K562 (cell line): ENCODE measurements around the gene WIPF3. TPM values are rescaled to one million over a fixed set of nuclear protein-coding genes. Genes with fewer than 3 reads are reported as not detected.

Source experiments
- ATAC-seq: fragments of 200-7000 bp; cut with Tn5 transposase; 3 replicates; pipeline ENCODE4 v1.9.1; 2020; ENCODE audit warnings: moderate library complexity
- BruUV-seq: library from RNA; stranded (reverse); fragments of 400-500 nt; replicated peaks from 2 replicates; lab custom pipeline; 2021; lab: Mats Ljungman, UMichigan
- CTCF ChIA-PET: fragments of 300-600 bp; formaldehyde crosslinking; extraction: SDS; loops from one replicate; lab custom pipeline; 2021; ENCODE audit warnings: low intra/inter-chr PET ratio; lab: Yijun Ruan, JAX
- POLR2A ChIA-PET: fragments of 300-600, 350-650 bp; sonication (Branson Sonifier 250); formaldehyde crosslinking; extraction: SDS; loops from one replicate; lab custom pipeline; 2021; ENCODE audit warnings: antibody characterized with exemption, inconsistent platforms; lab: Yijun Ruan, JAX
- DNase-seq, 4 experiments: peaks; one replicate each; pipeline versions ENCODE4 v3.0.0 to v3.0.0-alpha.2; 2011 to 2018; ENCODE audit warnings: low spot score in 3 of 4, mixed read lengths in 3 of 4; ENCODE audit errors: extremely low read depth in 1 of 4
- FAIRE-seq: peaks from 2 replicates; lab custom pipeline; 2011; peaks lifted over from hg19 to GRCh38; lab: Jason Lieb, UNC
- H2AFZ ChIP-seq: 2 replicates; pipeline ENCODE4 v1.6.0; 2011; ENCODE audit warnings: low read depth, low read length, control low read depth, inconsistent platforms
- H3K27ac ChIP-seq: fragments of 200-600 bp; 3 replicates; pipeline ENCODE4 v1.8.0; 2011; ENCODE audit warnings: low read depth, mild to moderate bottlenecking, control low read depth, inconsistent platforms, low read length, moderate library complexity, mixed read lengths; ENCODE audit errors: extremely low read depth
- H3K27me3 ChIP-seq, 2 experiments: fragments of 300-600 bp in 1 of 2; 2 replicates in 1 of 2; 3 replicates in 1 of 2; pipeline versions ENCODE4 v1.6.0 to v1.8.0; 2011; ENCODE audit warnings: inconsistent platforms in 2 of 2, low read length in 2 of 2, mild to moderate bottlenecking in 1 of 2, mixed read lengths in 1 of 2, moderate library complexity in 1 of 2; ENCODE audit not compliant: control insufficient read depth in 2 of 2, insufficient read depth in 2 of 2
- H3K36me3 ChIP-seq: fragments of 300-600 bp; 3 replicates; pipeline ENCODE4 v1.8.0; 2011; ENCODE audit warnings: mild to moderate bottlenecking, low read length, inconsistent platforms; ENCODE audit not compliant: control insufficient read depth, insufficient read depth
- H3K4me1 ChIP-seq, 2 experiments: fragments of 200-600 bp in 1 of 2; replicated peaks in 1 of 2; 2 replicates in 1 of 2; 3 replicates in 1 of 2; pipeline versions ENCODE4 v1.5.1 to v1.8.0; 2011; ENCODE audit warnings: inconsistent platforms in 2 of 2, low read length in 2 of 2, mild to moderate bottlenecking in 1 of 2, mixed read lengths in 1 of 2, moderate library complexity in 1 of 2; ENCODE audit not compliant: control insufficient read depth in 2 of 2, insufficient read depth in 2 of 2
- H3K4me2 ChIP-seq: 2 replicates; pipeline ENCODE4 v1.6.1; 2011; ENCODE audit warnings: low read length, control low read depth, inconsistent platforms, mixed read lengths; ENCODE audit not compliant: insufficient read depth
- H3K4me3 ChIP-seq: fragments of 200-600 bp; sonication (generic), shearing (Covaris generic); 2 replicates; pipeline ENCODE4 v1.5.1; 2016; ENCODE audit warnings: control low read depth, inconsistent platforms
- H3K79me2 ChIP-seq: fragments of 200-600 bp; 3 replicates; pipeline ENCODE4 v1.8.0; 2011; ENCODE audit warnings: low read length, inconsistent platforms; ENCODE audit not compliant: control insufficient read depth, insufficient read depth
- H3K9ac ChIP-seq, 2 experiments: 2 replicates each; pipeline versions ENCODE4 v1.6.0 to v1.6.1; 2011; ENCODE audit warnings: low read depth in 2 of 2, low read length in 2 of 2, control low read depth in 1 of 2, inconsistent platforms in 1 of 2, mild to moderate bottlenecking in 1 of 2, mixed read lengths in 1 of 2; ENCODE audit not compliant: insufficient read depth in 1 of 2
- H3K9me1 ChIP-seq: one replicate; pipeline ENCODE4 v1.6.0; 2011; ENCODE audit warnings: inconsistent platforms, mild to moderate bottlenecking, low read length, moderate library complexity; ENCODE audit not compliant: control insufficient read depth, insufficient read depth
- H3K9me3 ChIP-seq: replicated peaks from 2 replicates; pipeline ENCODE4 v1.5.1; 2011; ENCODE audit warnings: low read depth, low read length, inconsistent platforms; ENCODE audit not compliant: control insufficient read depth, insufficient read depth
- H4K20me1 ChIP-seq: replicated peaks from 2 replicates; pipeline ENCODE4 v1.6.1; 2011; ENCODE audit warnings: low read length, inconsistent platforms, mixed read lengths; ENCODE audit not compliant: control insufficient read depth, insufficient read depth
- FOXP1 ChIP-seq: sonication (generic); formaldehyde crosslinking; IDR thresholded peaks from 2 replicates; pipeline ENCODE4 v1.8.0; 2022; ENCODE audit warnings: mild to moderate bottlenecking, missing genetic modification reagents
- GATA2 ChIP-seq: sonication (generic); formaldehyde crosslinking; IDR thresholded peaks from 2 replicates; pipeline ENCODE4 v1.4.0; 2020; ENCODE audit warnings: mild to moderate bottlenecking, missing genetic modification reagents
- KHSRP ChIP-seq: fragments of 450-650 bp; IDR thresholded peaks from 2 replicates; pipeline ENCODE4 v1.6.1; 2017
- NUFIP1 ChIP-seq: fragments of 450-650 bp; IDR thresholded peaks from 2 replicates; pipeline ENCODE4 v1.6.1; 2018; ENCODE audit not compliant: partially characterized antibody
- POLR2B ChIP-seq: fragments of 450-650 bp; IDR thresholded peaks from 2 replicates; pipeline ENCODE4 v1.6.1; 2018; ENCODE audit warnings: low read depth; ENCODE audit not compliant: partially characterized antibody
- POLR2G ChIP-seq: fragments of 200-400 bp; formaldehyde crosslinking; IDR thresholded peaks from 2 replicates; pipeline ENCODE4 v1.6.1; 2017; ENCODE audit warnings: low read depth, mild to moderate bottlenecking, antibody characterized with exemption, low read length, moderate library complexity
- POLR2H ChIP-seq: IDR thresholded peaks from 2 replicates; pipeline ENCODE4 v1.6.1; 2016; ENCODE audit warnings: missing genetic modification characterization, low read depth, mild to moderate bottlenecking, control low read depth, missing compliant biosample characterization, moderate library complexity
- SUPT5H ChIP-seq: fragments of 450-650 bp; IDR thresholded peaks from 2 replicates; pipeline ENCODE4 v1.6.1; 2016
- ZNF316 ChIP-seq: fragments of 450-650 bp; IDR thresholded peaks from 2 replicates; pipeline ENCODE4 v1.6.1; 2016
- ZNF436 ChIP-seq: fragments of 250-450, 450-650 bp; sonication (Bioruptor Pico); formaldehyde crosslinking; IDR thresholded peaks from 2 replicates; pipeline ENCODE4 v1.7.0; 2020; ENCODE audit warnings: mild to moderate bottlenecking
- WGBS: fragments of 100-300 bp; shearing (Covaris generic); methylation state at CpG from one replicate; pipeline ENCODE4 v1.1.6; 2016; ENCODE audit warnings: low coverage, mixed read lengths; ENCODE audit not compliant: insufficient coverage; ENCODE audit errors: missing lambda C conversion rate; 5-methylcytosine and 5-hydroxymethylcytosine counted together
- in situ Hi-C: fragments of 300-500 bp; cut with MboI; formaldehyde crosslinking; loops from 4 replicates; pipeline ENCODE4 v1.15.0; 2018; ENCODE audit warnings: inconsistent platforms, mixed read lengths
- intact Hi-C: fragments of 100-400 bp; cut with micrococcal nuclease; formaldehyde crosslinking; loops from 2 replicates; pipeline ENCODE4 v1.14.2; 2022
- polyA plus RNA-seq, 8 experiments: library from polyadenylated mRNA; depleted of rRNA in 4 of 8; stranded (reverse) in 5 of 8; unstranded in 3 of 8; fragments of >200 nt; fragmentation: Nextera tagmentation in 2 of 8; fragmentation: Illumina TruSeq in 1 of 8; extraction: Ambion mirVana in 2 of 8; extraction: Trizol in 1 of 8; gene quantifications; 2 replicates each; pipeline versions ENCODE4 v1.2.1 to v1.2.3, GENCODE V29; 2011 to 2014; ENCODE audit warnings: inconsistent platforms in 1 of 8, missing spikeins in 1 of 8
- total RNA-seq, 7 experiments: library from RNA; depleted of rRNA in 6 of 7; stranded (reverse); fragments of >200 nt in 6 of 7; fragmentation: Illumina TruSeq in 2 of 7; extraction: Trizol in 2 of 7; gene quantifications; 2 replicates each; pipeline versions ENCODE4 v1.2.1 to v1.2.3, GENCODE V29; 2011 to 2021; ENCODE audit warnings: low replicate concordance in 1 of 7
- TF ChIP-seq, protein P1 (sequence below), 2 experiments: fragments of 150-350 bp in 1 of 2; IDR thresholded peaks; 2 replicates each; pipeline ENCODE4 v1.6.1; 2012 to 2016; ENCODE audit warnings: low read depth in 2 of 2, low read length in 2 of 2, mild to moderate bottlenecking in 1 of 2, moderate library complexity in 1 of 2
- TF ChIP-seq, protein P2 (sequence below), 2 experiments: fragments of 450-650 bp in 1 of 2; IDR thresholded peaks; 2 replicates each; pipeline ENCODE4 v1.6.1; 2011 to 2017; ENCODE audit warnings: low read depth in 2 of 2, antibody characterized with exemption in 1 of 2, borderline replicate concordance in 1 of 2, low read length in 1 of 2, mild to moderate bottlenecking in 1 of 2, mixed read lengths in 1 of 2; ENCODE audit not compliant: control insufficient read depth in 1 of 2

The WIPF3 gene
- total and polyA plus RNA-seq, 9 of the 15 experiments (the other 6 are each of a cell fraction or from before 2014, with no cell fraction given) = 0.18 to 3.2 (median 1.7) TPM

DNA sequence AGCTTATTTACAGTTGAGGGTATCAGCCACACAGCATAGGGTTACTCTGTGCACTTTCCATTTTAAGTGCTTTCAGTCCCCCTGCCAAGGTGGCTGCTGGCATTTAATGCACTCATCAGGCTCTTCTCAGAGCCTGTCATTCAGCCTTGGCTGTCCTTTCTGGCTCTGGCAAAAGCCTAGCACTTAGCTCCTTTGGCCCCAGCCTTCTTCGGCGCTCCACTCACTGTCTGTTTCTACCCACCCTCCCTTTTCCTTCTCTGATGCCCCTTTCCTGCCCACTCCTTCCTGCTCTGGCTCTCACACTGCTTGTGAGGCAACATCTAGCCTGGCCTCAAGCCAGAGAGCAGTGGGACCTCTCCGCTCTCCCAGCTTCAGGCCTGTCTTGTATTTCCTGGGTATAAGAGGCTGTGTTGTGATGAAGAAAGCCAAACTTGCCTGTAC, 60.2 kb downstream of the WIPF3 start:
- H3K9me1 ChIP-seq = no peaks in the 10 kb centered on the region
- no peak for ATAC-seq
- CTCF ChIA-PET = no interaction called here
- H3K36me3 ChIP-seq = no peaks in the 10 kb centered on the region
- no peaks in the 10 kb centered on the region for H4K20me1 ChIP-seq
- DNase-seq = no peak
- WGBS = 45% methylated on average over 2 of the region's 3 CpGs
- TF ChIP-seq, protein P1, sequence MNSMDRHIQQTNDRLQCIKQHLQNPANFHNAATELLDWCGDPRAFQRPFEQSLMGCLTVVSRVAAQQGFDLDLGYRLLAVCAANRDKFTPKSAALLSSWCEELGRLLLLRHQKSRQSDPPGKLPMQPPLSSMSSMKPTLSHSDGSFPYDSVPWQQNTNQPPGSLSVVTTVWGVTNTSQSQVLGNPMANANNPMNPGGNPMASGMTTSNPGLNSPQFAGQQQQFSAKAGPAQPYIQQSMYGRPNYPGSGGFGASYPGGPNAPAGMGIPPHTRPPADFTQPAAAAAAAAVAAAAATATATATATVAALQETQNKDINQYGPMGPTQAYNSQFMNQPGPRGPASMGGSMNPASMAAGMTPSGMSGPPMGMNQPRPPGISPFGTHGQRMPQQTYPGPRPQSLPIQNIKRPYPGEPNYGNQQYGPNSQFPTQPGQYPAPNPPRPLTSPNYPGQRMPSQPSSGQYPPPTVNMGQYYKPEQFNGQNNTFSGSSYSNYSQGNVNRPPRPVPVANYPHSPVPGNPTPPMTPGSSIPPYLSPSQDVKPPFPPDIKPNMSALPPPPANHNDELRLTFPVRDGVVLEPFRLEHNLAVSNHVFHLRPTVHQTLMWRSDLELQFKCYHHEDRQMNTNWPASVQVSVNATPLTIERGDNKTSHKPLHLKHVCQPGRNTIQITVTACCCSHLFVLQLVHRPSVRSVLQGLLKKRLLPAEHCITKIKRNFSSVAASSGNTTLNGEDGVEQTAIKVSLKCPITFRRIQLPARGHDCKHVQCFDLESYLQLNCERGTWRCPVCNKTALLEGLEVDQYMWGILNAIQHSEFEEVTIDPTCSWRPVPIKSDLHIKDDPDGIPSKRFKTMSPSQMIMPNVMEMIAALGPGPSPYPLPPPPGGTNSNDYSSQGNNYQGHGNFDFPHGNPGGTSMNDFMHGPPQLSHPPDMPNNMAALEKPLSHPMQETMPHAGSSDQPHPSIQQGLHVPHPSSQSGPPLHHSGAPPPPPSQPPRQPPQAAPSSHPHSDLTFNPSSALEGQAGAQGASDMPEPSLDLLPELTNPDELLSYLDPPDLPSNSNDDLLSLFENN (IDR thresholded peaks at IDR 0.05; ENCODE audit: low read depth in 2 of 2, low read length in 2 of 2) = no peak
- no peak for TF ChIP-seq ZNF316
- no peak for TF ChIP-seq NUFIP1
- TF ChIP-seq SUPT5H = no peak
- TF ChIP-seq ZNF436 = no peak
- no peak for TF ChIP-seq POLR2H (tag)
- TF ChIP-seq GATA2 (CRISPR knock-in tag) = no peak
- TF ChIP-seq POLR2G = no peak
- no peak for TF ChIP-seq KHSRP
- no peak for TF ChIP-seq POLR2B
- no peak for TF ChIP-seq FOXP1 (CRISPR knock-in tag)
- TF ChIP-seq, protein P2, sequence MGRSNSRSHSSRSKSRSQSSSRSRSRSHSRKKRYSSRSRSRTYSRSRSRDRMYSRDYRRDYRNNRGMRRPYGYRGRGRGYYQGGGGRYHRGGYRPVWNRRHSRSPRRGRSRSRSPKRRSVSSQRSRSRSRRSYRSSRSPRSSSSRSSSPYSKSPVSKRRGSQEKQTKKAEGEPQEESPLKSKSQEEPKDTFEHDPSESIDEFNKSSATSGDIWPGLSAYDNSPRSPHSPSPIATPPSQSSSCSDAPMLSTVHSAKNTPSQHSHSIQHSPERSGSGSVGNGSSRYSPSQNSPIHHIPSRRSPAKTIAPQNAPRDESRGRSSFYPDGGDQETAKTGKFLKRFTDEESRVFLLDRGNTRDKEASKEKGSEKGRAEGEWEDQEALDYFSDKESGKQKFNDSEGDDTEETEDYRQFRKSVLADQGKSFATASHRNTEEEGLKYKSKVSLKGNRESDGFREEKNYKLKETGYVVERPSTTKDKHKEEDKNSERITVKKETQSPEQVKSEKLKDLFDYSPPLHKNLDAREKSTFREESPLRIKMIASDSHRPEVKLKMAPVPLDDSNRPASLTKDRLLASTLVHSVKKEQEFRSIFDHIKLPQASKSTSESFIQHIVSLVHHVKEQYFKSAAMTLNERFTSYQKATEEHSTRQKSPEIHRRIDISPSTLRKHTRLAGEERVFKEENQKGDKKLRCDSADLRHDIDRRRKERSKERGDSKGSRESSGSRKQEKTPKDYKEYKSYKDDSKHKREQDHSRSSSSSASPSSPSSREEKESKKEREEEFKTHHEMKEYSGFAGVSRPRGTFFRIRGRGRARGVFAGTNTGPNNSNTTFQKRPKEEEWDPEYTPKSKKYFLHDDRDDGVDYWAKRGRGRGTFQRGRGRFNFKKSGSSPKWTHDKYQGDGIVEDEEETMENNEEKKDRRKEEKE (IDR thresholded peaks at IDR 0.05; ENCODE audit: borderline replicate concordance in 1 of 2, control insufficient read depth in 1 of 2, low read depth in 2 of 2, low read length in 1 of 2) = no peak
- in situ Hi-C loops = no loop called here
- no peak overlapping the region for H3K27ac ChIP-seq
- H3K4me2 ChIP-seq = no peak overlapping the region
- no peaks in the 10 kb centered on the region for H3K9me3 ChIP-seq
- no peak overlapping the region for H2AFZ ChIP-seq
- no peak overlapping the region for H3K4me3 ChIP-seq
- intact Hi-C loops = no loop called here
- H3K9ac ChIP-seq = no peak overlapping the region
- H3K79me2 ChIP-seq = no peaks in the 10 kb centered on the region
- no peaks in the 10 kb centered on the region for H3K27me3 ChIP-seq
- no TSS peak for BruUV-seq
- no peak for FAIRE-seq
- POLR2A ChIA-PET = no interaction called here
- no peaks in the 10 kb centered on the region for H3K4me1 ChIP-seq
